Measurements from ENCODE around the gene TBRG4.

The TBRG4 gene

GRCh38 chr7:45061352-45061751 lies 50.1 kb downstream of the TBRG4 start:
- H3K9me3 ChIP-seq = no peaks in the 10 kb centered on the region
- peaks cover 10 to 14% of the 10 kb centered on the region in 2 experiments for H3K4me1 ChIP-seq (ENCODE audit: control insufficient read depth in 1 of 2, insufficient read depth in 1 of 2, low read depth in 1 of 2, low read length in 1 of 2)
- H3K27ac ChIP-seq = peak overlapping the region; percentile 38
- peaks cover 52% of the 10 kb centered on the region for H3K36me3 ChIP-seq
- TF ChIP-seq CTCF (IDR thresholded peaks at IDR 0.05) = no peak
- no peaks in the 10 kb centered on the region for H3K27me3 ChIP-seq
- H3K4me3 ChIP-seq (ENCODE audit: low read depth in 1 of 2, low read length in 1 of 2) = no peak overlapping the region

DNA sequence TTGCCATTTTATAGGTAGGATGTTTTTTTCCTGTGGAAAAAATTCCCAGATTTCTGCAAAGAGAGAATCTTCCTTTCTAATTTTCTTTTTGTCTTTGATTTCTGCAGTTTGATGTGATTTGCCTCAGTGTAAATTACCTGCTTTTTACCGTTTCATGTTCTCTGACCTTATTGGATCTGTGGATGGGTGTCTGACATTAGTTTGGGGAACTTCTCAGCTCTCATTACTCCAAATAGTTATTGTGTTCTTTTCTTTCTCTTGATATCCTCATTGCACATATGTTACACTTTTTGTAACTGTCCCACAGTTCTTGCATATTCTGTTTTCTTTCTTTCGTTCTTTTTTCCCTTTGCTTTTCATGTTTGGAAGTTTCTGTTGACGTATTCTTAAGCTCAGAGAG lies 51.2 kb downstream of the TBRG4 start:
- Histone ChIP-seq H3K27me3 (no peaks in the 10 kb centered on the region), H3K27ac (peak overlapping the region; percentile 38), H3K9me3 (no peaks in the 10 kb centered on the region), H3K4me1 (ENCODE audit: control insufficient read depth in 1 of 2, insufficient read depth in 1 of 2, low read depth in 1 of 2, low read length in 1 of 2) (peaks cover 10 to 14% of the 10 kb centered on the region in 2 experiments), H3K36me3 (peaks cover 50% of the 10 kb centered on the region), H3K4me3 (ENCODE audit: low read depth in 1 of 2, low read length in 1 of 2) (no peak overlapping the region)
- TF ChIP-seq CTCF (IDR thresholded peaks at IDR 0.05) = no peak

DNA sequence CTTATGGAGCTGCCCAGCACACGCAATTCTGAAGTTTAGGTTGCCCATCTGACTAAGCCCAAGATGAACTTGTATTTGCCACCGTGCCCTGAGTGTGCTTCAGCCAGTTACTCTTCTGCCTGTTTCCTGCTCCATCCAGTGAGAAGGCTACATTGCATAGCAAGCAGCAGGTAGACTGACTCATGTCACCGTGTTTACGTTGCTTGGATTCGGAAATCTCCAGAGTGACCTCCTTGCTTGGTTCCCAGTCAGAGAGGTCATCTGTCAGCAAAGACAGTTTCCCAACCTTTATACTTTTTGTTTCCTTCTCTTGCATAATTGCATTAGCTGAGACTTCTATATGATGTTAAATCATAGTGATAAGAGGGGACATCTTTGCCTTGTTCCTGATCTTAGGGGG lies 53.6 kb downstream of the TBRG4 start:
- no peaks in the 10 kb centered on the region for H3K9me3 ChIP-seq
- H3K4me1 ChIP-seq (ENCODE audit: control insufficient read depth in 1 of 2, insufficient read depth in 1 of 2, low read depth in 1 of 2, low read length in 1 of 2) = peaks cover 5 to 8% of the 10 kb centered on the region in 2 experiments
- peaks cover 47% of the 10 kb centered on the region for H3K36me3 ChIP-seq
- H3K27ac ChIP-seq = peak overlapping the region; percentile 45
- no peak for TF ChIP-seq CTCF (IDR thresholded peaks at IDR 0.05)
- H3K27me3 ChIP-seq = no peaks in the 10 kb centered on the region
- no peak overlapping the region for H3K4me3 ChIP-seq (ENCODE audit: low read depth in 1 of 2, low read length in 1 of 2)

DNA sequence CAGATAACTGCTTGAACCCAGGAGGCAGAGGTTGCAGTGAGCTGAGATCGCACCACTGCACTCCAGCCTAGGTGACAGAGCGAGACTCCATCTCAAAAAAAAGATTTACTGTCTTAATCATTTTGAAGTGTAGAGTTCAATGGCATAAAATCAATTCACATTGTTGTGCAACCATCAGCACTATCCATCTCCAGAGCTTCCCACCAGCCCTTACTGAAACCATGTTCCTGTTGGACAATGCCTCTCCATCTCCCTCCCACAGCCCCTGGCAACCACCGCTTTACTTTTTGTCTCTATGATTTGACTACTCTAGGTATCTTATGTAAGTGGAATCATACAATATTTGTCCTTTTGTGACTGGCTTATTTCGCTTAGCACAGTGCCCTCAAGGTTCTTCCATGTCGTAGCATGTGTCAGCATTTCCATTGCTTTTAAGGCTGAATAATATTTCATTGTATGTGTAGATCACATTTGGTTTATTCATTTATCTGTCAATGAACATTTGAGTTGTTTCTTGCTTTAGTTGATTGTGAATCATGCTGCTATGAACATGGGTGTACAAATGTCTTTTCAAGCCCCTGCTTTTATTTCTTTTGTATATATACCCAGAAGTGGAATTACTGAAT lies 55.8 kb downstream of the TBRG4 start:
- H3K27ac ChIP-seq = no peak overlapping the region
- no peaks in the 10 kb centered on the region for H3K27me3 ChIP-seq
- TF ChIP-seq CTCF (IDR thresholded peaks at IDR 0.05) = no peak

GRCh38 chr7:45055016-45055415 lies 56.5 kb downstream of the TBRG4 start:
- no peak overlapping the region for H3K4me3 ChIP-seq (ENCODE audit: low read depth in 1 of 2, low read length in 1 of 2)
- H3K27ac ChIP-seq = no peak overlapping the region
- H3K36me3 ChIP-seq = peaks cover 72% of the 10 kb centered on the region
- peaks cover 5 to 8% of the 10 kb centered on the region in 2 experiments for H3K4me1 ChIP-seq (ENCODE audit: control insufficient read depth in 1 of 2, insufficient read depth in 1 of 2, low read depth in 1 of 2, low read length in 1 of 2)
- H3K27me3 ChIP-seq = no peaks in the 10 kb centered on the region
- TF ChIP-seq CTCF (IDR thresholded peaks at IDR 0.05) = no peak
- no peaks in the 10 kb centered on the region for H3K9me3 ChIP-seq

More for the DNA sequence above, 55.8 kb downstream of the TBRG4 start:
- Histone ChIP-seq H3K4me1 (ENCODE audit: control insufficient read depth in 1 of 2, insufficient read depth in 1 of 2, low read depth in 1 of 2, low read length in 1 of 2) (peaks cover 5 to 8% of the 10 kb centered on the region in 2 experiments), H3K36me3 (peaks cover 65% of the 10 kb centered on the region), H3K9me3 (no peaks in the 10 kb centered on the region), H3K4me3 (ENCODE audit: low read depth in 1 of 2, low read length in 1 of 2) (no peak overlapping the region)

Data from neutrophil (primary cell).